ENCODE data around the gene GLIS2. TPM values are rescaled to one million over a fixed set of nuclear protein-coding genes. Genes with fewer than 3 reads are reported as not detected.
A peak's percentile ranks its signal among the peaks of the same experiment; 100 is the strongest.

Gene GLIS2
- total RNA-seq, 1 experiment from 2014 or later, result 18.2 TPM

DNA sequence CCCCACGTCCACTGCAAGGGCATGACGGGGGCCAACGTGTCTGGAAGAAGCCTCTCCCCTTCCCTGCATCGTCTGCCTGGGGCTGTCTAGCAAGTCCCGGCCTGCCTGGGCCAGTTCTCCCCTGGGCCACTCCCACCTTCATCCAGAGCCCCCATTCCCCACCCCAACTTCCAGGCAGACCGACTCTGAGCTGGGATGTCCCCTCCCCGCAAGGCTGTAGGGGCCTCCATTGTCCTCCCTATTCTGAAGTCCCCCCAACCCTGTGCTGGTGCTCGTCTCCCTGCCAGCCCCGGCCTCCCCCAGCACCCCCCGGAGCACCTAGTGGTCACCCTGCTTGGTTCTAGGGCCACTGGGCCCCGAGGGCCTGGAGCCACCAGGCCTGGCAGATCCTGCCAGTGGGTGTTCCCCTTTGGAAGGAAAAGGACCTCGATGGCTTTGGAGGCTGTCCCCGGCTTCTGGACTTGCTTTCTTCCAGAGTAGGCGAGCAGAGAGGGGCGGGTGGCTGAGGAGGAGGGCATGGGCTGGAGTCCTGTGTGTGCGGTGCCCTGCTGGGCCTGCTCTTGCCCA is 4.8 kb downstream of the GLIS2 start:
- H3K9me2 ChIP-seq (ENCODE audit: insufficient read depth), result no peaks in the 10 kb centered on the region
- no peak overlapping the region for H3K4me3 ChIP-seq (replicated peaks in 1 of 2; ENCODE audit: low read depth in 1 of 2, low read length in 2 of 2)
- intact Hi-C loops (cut with micrococcal nuclease), result no loop called here
- no TSS peak for BruUV-seq (replicated peaks)
- no peaks in the 10 kb centered on the region for H3K36me3 ChIP-seq (ENCODE audit: control insufficient read depth in 1 of 2, insufficient read depth in 2 of 2, low read length in 2 of 2)
- no peak overlapping the region for H3K4me2 ChIP-seq (ENCODE audit: low read length)
- peak overlapping the region; percentile 12; the same call in 1 of the 2 replicates for H3K27ac ChIP-seq (ENCODE audit: low read depth, low read length)
- H3K27me3 ChIP-seq (ENCODE audit: insufficient read depth, low read length), result no peaks in the 10 kb centered on the region
- H3K79me2 ChIP-seq (ENCODE audit: insufficient read depth, low read length), result peaks cover 93% of the 10 kb centered on the region
- ChIA-PET CTCF (no interaction called here), RAD21 (ENCODE audit: low non-redundant PET in 1 of 2, low total read pairs in 2 of 2, uncharacterized antibody in 2 of 2, unreplicated experiment in 2 of 2) (no interaction called here), POLR2A (no interaction called here)
- H4K20me1 ChIP-seq (ENCODE audit: insufficient read depth), result no peaks in the 10 kb centered on the region; the same call in 1 of the 2 replicates
- no peaks in the 10 kb centered on the region for H3K9me3 ChIP-seq (ENCODE audit: control insufficient read depth in 1 of 2, insufficient read depth in 1 of 2, low read depth in 1 of 2, low read length in 2 of 2)
- peaks cover 30 to 59% of the 10 kb centered on the region in 2 experiments for H3K4me1 ChIP-seq (ENCODE audit: control insufficient read depth in 1 of 2, insufficient read depth in 2 of 2, low read length in 2 of 2)
- no peak overlapping the region for H3K9ac ChIP-seq (ENCODE audit: low read length)
- ATAC-seq (no peak), DNase-seq (ENCODE audit: low read depth, low spot score) (no peak)
- no peak overlapping the region for H2AFZ ChIP-seq (ENCODE audit: low read depth, low read length, poor library complexity, severe bottlenecking)
- no peak for TF ChIP-seq RAD21 (IDR thresholded peaks at IDR 0.05; ENCODE audit: low read depth)
- TF ChIP-seq, protein P1, sequence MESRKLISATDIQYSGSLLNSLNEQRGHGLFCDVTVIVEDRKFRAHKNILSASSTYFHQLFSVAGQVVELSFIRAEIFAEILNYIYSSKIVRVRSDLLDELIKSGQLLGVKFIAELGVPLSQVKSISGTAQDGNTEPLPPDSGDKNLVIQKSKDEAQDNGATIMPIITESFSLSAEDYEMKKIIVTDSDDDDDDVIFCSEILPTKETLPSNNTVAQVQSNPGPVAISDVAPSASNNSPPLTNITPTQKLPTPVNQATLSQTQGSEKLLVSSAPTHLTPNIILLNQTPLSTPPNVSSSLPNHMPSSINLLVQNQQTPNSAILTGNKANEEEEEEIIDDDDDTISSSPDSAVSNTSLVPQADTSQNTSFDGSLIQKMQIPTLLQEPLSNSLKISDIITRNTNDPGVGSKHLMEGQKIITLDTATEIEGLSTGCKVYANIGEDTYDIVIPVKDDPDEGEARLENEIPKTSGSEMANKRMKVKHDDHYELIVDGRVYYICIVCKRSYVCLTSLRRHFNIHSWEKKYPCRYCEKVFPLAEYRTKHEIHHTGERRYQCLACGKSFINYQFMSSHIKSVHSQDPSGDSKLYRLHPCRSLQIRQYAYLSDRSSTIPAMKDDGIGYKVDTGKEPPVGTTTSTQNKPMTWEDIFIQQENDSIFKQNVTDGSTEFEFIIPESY (IDR thresholded peaks at IDR 0.05; ENCODE audit: extremely low read depth, insufficient replicate concordance, low read length), result no peak
- TF ChIP-seq JUND (IDR thresholded peaks at IDR 0.05), result no peak

DNA sequence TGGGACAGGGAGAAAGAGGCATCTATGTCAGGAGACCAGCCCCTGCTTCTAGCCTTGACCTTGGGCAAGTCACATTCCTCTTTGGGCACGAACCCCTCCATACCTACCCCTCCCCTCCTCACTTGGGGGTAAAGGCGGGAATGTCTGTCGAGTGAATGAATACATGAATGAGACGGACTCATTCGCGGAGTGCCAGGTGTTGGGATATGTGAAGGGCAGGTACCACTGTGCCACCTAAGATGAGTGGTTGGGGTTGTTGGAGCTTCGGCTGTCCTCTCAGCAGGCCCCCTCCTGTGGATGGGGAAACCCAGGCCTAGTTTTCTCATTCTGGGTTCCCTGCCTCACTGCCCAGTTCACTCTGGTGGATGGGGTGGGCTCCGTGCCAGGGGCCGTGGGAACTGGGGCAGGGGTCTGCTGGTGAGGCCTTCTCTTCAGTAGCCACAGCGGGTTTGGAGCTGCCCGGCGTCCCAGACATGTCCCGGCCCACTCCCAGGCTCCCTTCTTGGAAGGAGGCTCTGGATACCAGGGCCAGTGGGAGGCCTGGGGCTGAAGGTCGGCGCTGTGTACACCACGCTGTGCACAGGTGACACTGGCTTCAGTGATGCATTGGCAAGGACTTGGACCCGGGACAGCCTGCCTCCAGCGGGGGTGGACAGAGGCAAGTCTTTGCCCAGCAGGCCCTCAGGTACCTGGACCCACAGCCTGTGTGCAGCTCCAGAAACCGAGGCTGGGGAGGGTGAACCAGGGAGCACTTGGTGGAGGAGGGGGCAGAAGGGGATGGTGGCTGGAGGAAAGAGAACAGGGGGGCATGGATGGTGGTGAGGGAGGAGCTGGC is 5.6 kb downstream of the GLIS2 start:
- Histone ChIP-seq H3K9me3 (ENCODE audit: control insufficient read depth in 1 of 2, insufficient read depth in 1 of 2, low read depth in 1 of 2, low read length in 2 of 2) (no peaks in the 10 kb centered on the region), H3K9ac (ENCODE audit: low read length) (no peak overlapping the region), H2AFZ (ENCODE audit: low read depth, low read length, poor library complexity, severe bottlenecking) (no peak overlapping the region), H3K4me3 (replicated peaks in 1 of 2; ENCODE audit: low read depth in 1 of 2, low read length in 2 of 2) (no peak overlapping the region), H3K36me3 (ENCODE audit: control insufficient read depth in 1 of 2, insufficient read depth in 2 of 2, low read length in 2 of 2) (no peaks in the 10 kb centered on the region), H4K20me1 (ENCODE audit: insufficient read depth) (no peaks in the 10 kb centered on the region; the same call in 1 of the 2 replicates), H3K4me2 (ENCODE audit: low read length) (no peak overlapping the region), H3K79me2 (ENCODE audit: insufficient read depth, low read length) (peaks cover 96% of the 10 kb centered on the region), H3K4me1 (ENCODE audit: control insufficient read depth in 1 of 2, insufficient read depth in 2 of 2, low read length in 2 of 2) (peaks cover 30 to 59% of the 10 kb centered on the region in 2 experiments), H3K9me2 (ENCODE audit: insufficient read depth) (no peaks in the 10 kb centered on the region), H3K27me3 (ENCODE audit: insufficient read depth, low read length) (no peaks in the 10 kb centered on the region), H3K27ac (ENCODE audit: low read depth, low read length) (no peak overlapping the region)
- ChIA-PET CTCF (no interaction called here), RAD21 (ENCODE audit: low non-redundant PET in 1 of 2, low total read pairs in 2 of 2, uncharacterized antibody in 2 of 2, unreplicated experiment in 2 of 2) (no interaction called here), POLR2A (interaction anchor here (0.7 kb wide), 1 partner anchor 119 kb away, joined by 3 read pairs; no protein-coding TSS in a partner anchor)
- TF ChIP-seq, protein P2, sequence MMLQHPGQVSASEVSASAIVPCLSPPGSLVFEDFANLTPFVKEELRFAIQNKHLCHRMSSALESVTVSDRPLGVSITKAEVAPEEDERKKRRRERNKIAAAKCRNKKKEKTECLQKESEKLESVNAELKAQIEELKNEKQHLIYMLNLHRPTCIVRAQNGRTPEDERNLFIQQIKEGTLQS (IDR thresholded peaks at IDR 0.05), result no peak
- no peak for TF ChIP-seq SIN3A (IDR thresholded peaks at IDR 0.05; ENCODE audit: low read depth)
- TF ChIP-seq ZFX (IDR thresholded peaks at IDR 0.05), result no peak
- ATAC-seq, result no peak
- intact Hi-C loops (cut with micrococcal nuclease), result no loop called here
- BruUV-seq (replicated peaks), result no TSS peak
- no peak for DNase-seq (ENCODE audit: low read depth, low spot score)
